NCI-H1105 (cell line): ENCODE results near the gene EFHC2.
"Not testable (repeated sequence)": the region's sequence is repeated elsewhere in the genome, so short reads cannot be mapped to it uniquely, and the experiment has no call there.

Experiments used
- DNase-seq: peaks from one replicate; lab custom pipeline; 2025; lab: John Stamatoyannopoulos, UW

Gene EFHC2

GRCh38 chrX:44232081-44232480, 111.4 kb downstream of the EFHC2 start:
- DNase-seq: no peak

DNA sequence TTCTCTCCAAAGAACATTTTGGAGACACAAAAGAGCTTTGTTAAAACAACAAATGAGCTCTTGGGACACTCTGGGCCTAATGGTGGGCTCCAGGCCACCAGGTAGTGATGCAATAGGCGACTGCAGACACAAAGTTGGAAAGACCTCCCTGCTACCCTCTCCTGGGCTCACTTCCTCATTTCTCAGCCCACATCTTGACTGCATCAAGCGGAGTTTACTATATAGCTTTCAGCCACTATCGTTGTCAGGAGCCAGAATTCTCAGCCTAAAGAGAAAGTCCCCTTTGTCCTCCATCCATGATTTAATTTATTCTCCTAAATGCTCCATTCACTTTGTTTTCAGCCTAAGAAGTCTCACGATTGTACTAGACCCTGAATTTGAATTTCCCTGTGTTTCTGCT, 114.9 kb downstream of the EFHC2 start:
- DNase-seq: no peak

DNA sequence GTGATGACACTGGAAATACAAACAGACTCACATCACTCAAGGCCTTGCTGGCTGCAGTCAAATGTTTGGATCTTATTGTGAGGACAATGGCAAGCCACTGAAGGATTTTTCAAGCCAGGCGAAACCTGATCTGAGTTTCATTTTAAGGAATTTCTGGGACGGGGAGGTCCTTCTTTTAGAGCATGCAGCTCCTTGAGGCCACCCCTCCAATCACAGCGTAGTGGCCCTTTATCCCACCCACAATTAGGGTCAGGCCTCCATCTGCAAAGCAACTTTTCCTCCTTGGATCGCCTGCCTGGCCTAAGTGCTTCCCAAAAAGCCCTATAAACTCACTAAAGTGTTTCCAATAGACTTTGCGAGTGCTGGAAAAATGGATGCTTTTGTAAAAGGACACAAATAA, 115.5 kb downstream of the EFHC2 start:
- no peak for DNase-seq

DNA sequence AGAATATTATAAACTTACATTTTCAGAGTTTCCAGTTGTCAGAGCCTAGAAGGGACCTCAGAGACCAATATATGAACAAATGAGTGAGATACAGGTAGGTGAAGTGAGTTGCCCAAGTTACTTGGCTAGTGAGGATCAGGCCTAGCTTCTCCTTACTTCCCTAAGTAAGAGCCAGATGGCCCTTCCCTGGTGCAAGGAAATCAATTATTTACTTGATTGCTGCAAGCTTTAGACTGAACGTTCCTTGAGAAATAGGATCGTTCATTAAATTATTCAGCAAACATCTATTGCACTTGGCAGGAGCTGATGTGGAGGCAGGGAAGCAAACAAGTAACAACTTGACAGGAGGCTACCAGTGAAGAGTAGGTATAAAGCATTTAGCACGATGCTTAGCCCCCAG, 117.8 kb downstream of the EFHC2 start:
- DNase-seq: no peak

GRCh38 chrX:44224760-44225159, 118.7 kb downstream of the EFHC2 start:
- no peak for DNase-seq

- DNase-seq: no peak
Measured at GRCh38 chrX:44223150-44223549, 120.3 kb downstream of the EFHC2 start.

DNA sequence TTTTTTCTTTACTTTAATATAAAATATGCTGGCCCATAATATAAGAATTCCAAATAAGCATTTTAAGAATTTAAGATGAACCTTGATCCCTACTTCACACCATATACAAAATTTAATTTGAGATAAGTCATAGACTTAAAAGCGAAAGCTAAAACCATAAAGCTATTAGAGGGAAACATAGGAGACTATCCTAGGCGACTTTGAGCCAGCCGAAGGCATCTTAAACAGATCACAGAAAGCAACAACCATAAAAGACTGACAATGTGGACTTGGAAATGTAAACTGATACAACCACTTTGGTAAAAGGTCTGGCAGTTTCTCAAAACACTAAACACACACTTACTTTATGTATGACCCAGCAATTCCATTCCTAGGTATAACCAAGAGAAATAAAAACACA, 125.0 kb downstream of the EFHC2 start:
- no peak for DNase-seq

- DNase-seq: no peak
Measured at GRCh38 chrX:44216171-44216570, 127.3 kb downstream of the EFHC2 start.

DNA sequence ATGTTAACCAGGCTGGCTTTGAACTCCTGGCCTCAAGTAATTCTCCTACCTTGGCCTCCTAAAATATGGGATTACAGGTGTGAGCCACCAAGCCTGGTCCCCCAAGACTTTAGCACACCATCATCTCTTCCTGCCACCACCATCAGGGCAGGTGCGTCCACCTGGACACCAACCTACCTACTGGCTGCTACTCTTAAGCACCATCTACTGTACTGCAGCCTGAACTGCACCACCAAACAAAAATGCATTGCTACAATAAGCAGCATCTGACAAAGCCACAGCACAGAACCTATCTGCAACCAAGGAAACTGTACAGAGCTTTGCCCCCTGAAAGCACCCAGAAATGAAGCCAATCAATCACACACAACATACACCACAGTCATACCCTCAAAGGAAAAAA, 139.7 kb downstream of the EFHC2 start:
- no peak for DNase-seq

DNA sequence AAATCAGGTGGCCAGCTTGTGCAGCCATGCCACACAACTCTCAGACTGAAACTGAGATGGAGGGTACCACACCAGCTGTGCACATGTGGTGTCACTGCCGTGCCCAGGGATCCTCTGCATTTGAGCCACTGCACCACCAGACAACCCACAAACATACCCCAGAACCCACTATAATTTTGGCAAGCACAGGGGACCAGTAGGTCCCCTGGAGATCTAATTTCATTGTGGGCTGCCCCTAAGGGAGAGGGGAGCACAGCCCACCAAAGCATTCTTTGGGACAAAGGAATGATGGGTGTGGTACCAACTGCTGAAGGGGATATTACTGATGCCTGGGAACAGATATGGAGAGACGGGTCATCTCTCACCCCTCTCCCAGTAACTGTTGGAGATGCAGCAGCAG, 140.9 kb downstream of the EFHC2 start:
- no peak for DNase-seq

DNA sequence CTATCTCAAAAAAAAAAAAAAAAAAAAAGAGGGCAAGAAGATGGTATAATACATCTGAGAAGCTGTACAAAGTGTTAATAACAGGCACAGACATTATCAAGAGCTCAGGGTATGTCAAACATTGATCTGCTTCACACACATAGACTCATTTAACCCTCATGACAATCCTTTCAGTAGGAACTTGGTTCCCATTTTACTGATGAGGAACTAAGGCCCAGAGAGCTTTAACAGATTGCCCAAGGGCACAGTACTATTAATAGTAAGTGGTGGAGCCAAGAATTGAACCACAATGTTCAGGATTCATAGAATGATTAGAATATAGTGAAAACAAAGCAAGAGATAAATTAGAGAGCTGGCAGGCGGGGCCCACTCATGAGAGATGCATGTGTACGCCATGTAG, 154.4 kb downstream of the EFHC2 start:
- no peak for DNase-seq

GRCh38 chrX:44187915-44188314, 155.6 kb downstream of the EFHC2 start:
- not testable (repeated sequence) for DNase-seq

- DNase-seq: no peak
Measured at GRCh38 chrX:44183329-44183728, 160.1 kb downstream of the EFHC2 start.

- DNase-seq: no peak
Measured at GRCh38 chrX:44178274-44179053, 165.0 kb downstream of the EFHC2 start.

DNA sequence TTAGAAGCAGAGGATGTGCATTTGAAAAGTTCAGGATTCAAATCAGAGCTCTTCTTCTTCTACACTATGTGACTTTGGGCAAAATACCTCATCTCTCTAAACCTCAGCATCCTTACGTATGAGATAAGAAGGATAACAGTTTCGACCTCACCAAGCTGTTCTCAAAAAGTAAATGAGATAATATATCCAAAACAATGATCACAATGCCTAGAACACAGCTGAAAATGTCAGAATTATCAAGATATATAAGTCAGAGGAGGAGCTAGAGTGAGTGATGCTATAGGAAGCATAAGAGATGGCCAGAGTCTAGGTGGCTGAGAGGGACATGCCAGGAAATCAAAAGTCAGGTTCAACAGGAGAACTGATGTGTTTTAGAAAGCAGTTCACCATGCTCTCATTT, 168.0 kb downstream of the EFHC2 start:
- DNase-seq: no peak

DNA sequence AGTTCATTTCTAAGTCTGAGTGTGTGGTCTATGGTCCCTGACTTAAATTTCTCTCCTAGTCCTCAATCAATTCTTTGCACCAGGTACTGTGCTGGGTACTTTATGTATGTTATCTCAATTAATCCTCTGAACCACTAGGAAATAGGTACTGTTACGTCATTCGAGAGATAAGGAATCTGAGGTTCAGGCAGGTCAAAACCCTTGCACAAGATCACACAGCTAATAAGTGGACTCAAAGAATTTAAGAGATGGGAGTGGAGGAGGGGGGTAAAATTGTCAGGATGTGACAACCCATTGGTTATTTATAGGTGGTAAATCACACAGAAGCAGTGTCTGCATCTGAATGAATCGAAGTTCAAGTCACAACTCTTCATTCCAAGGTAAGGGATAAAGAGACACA, 169.4 kb downstream of the EFHC2 start:
- no peak for DNase-seq

GRCh38 chrX:44173219-44173618, 170.3 kb downstream of the EFHC2 start:
- no peak for DNase-seq

GRCh38 chrX:44167116-44167515, 176.4 kb downstream of the EFHC2 start:
- DNase-seq: no peak

DNA sequence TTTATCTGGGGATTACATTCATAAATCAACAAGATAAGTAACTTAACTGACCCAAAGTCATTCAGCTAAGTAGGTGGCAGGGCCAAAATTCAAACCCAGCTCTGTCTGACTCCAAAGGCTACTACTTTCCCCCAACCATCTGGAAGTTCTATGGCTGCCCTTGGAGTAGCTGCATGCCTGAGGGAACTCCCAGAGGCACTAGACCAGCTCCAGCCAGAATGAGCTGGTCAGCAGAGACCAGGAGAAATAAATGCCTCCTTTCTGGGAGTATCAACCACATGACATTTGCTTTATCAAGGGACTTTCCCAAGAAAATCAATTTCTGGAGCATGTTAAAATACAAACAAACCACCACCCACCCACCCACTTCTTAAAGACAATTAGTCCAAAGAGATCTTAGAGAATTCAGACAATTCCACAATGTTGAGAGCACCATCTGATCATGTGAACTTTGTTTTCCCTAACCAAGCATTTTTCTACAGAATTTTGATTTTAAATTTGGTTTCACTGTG, 180.5 kb downstream of the EFHC2 start:
- DNase-seq: no peak

- no peak for DNase-seq
Measured at GRCh38 chrX:44157858-44158257, 185.6 kb downstream of the EFHC2 start.

GRCh38 chrX:44157283-44157682, 186.2 kb downstream of the EFHC2 start:
- DNase-seq: no peak

- no peak for DNase-seq
Measured at GRCh38 chrX:44156726-44157125, 186.7 kb downstream of the EFHC2 start.

- no peak for DNase-seq
Measured at GRCh38 chrX:44155126-44155525, 188.3 kb downstream of the EFHC2 start.

- no peak for DNase-seq
Measured at GRCh38 chrX:44152852-44153251, 190.6 kb downstream of the EFHC2 start.
